OCI-LY7 (cell line): ENCODE data around the gene FN3KRP.

Source experiments
- CTCF ChIP-seq: fragments of 200-600 bp; sonication (generic); conservative IDR thresholded peaks from 2 replicates; pipeline ENCODE4 v1.5.1; 2014; ENCODE audit warnings: mild to moderate bottlenecking, antibody characterized with exemption, low read length, moderate library complexity, mixed read lengths
- EZH2phosphoT487 ChIP-seq: fragments of 200-600 bp; sonication (generic); IDR thresholded peaks from 2 replicates; pipeline ENCODE4 v1.6.1; 2018; ENCODE audit warnings: low read depth, borderline replicate concordance, mild to moderate bottlenecking, mixed run types, antibody characterized with exemption, low read length, moderate library complexity, mixed read lengths

- TF ChIP-seq CTCF (no peak), EZH2phosphoT487 (no peak)
Observed at GRCh38 chr17:82713071-82713723, 3.3 kb upstream of the FN3KRP start.
